GM19023 (cell line): ENCODE results near the gene JAK2.
"Not testable (repeated sequence)": the region's sequence is repeated elsewhere in the genome, so short reads cannot be mapped to it uniquely, and the experiment has no call there.

Source experiments
- ATAC-seq: cut with Tn5 transposase; IDR thresholded peaks from one replicate; pipeline ENCODE4 v1.9.1; 2021; ENCODE audit warnings: mild to moderate bottlenecking, moderate library complexity; ENCODE audit not compliant: unreplicated experiment

The JAK2 gene

DNA sequence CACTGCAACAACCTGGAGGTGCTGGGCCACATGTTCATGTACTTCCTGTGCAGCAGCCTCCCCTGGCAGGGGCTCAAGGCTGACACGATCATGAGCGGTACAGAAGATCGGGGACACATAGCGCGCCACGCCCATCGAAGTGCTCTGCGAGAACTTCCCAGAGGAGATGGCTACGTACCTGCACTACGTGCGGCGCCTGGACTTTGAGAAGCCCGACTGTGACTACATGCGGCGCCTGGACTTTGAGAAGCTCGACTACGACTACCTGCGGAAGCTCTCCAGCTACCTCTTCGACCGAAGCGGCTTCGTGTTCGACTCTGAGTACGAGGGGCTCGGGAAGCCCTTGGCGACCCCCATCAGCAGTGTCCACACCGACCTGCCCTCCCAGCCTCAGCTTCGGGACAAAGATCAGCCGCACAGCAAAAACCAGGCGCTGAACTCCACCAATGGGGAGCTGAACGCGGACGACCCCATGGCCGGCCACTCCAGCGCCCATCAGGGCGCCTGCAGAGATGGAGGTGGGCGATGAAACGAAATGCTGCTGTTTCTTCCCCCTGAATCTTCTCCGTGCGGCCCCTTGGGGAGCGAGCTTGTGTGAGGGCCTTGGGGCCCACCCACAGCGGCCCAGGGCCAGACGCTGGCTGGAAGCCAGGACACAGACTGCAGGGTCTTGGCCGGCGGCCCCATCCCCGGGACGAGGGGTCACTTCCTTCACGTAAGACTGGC lies 56.5 kb downstream of the JAK2 start:
- no peak for ATAC-seq

DNA sequence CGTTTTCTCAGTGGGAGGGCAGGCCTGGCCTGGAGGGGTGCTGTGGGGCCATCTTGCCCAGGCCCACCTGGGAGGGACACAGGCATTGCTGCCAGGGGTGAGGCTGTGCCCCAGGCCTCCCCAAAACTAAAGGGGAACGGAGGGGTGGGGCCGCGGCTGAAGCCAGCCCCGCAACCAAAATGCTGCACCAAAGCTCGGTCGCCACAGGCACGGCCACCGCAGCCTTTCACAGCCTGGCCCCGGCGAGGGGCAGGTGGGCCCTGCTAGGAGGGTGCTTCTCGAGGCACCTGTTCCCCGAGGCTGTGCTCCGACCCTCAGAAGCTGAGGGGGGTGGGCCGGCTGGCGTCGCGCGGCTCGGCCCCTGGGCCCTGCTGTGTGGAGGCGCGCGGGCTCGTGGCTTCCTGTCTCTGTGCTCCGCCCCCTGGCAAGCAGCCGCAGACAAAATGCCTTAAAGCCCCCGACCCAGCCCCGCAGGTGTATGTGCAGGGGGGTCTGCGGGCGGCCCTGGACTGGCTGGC lies 57.6 kb downstream of the JAK2 start:
- no peak for ATAC-seq

DNA sequence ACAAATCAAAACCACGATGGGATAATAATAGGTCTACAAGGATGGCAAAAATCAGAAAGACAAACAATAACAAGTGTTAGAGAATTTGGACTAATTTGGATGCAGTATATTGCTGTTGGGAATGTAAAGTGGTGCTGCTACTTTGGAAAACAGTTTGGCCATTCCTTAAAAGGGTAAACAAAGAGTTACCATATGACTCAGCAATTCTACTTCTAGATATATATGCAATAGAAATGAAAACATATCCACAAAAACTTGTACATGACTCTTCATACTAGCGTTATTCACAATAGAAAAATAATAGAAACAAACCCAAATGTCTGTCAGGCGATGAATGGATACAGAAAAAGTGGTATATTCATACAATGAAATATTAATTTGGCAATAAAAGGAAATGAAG lies 58.3 kb downstream of the JAK2 start:
- ATAC-seq: no peak

DNA sequence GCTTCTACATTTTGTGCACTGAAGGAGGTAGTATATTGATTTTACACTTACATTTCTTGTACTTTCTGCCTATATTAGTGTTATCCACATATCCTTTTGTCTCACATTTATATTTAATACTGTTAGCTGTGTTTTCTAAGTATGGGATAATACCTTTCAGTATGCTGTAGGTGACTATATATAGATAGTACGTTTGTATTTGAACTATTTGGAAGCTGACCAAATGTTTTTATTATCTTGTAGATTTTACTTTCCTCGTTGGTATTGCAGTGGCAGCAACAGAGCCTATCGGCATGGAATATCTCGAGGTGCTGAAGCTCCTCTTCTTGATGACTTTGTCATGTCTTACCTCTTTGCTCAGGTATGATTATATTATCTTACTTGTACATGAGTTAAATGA lies 59.1 kb downstream of the JAK2 start:
- ATAC-seq: no peak

DNA sequence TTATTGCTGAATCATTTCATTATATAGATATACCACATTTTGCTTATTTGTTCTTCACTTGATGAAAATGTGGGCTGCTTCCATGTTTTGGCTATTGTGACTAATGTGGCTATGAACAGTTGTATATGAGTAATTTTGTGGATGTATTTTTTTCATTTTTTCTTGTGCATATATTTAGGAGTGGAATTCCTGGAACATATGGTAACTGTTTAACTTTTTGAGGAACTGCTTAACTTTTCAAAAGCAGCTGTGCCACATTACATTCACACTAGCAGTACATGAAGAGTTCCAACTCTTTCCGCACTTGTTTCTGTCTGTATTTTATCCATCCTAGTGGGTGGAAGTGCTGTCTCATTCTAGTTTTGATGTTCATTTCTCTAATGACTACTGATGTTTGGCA lies 67.8 kb downstream of the JAK2 start:
- no peak for ATAC-seq

DNA sequence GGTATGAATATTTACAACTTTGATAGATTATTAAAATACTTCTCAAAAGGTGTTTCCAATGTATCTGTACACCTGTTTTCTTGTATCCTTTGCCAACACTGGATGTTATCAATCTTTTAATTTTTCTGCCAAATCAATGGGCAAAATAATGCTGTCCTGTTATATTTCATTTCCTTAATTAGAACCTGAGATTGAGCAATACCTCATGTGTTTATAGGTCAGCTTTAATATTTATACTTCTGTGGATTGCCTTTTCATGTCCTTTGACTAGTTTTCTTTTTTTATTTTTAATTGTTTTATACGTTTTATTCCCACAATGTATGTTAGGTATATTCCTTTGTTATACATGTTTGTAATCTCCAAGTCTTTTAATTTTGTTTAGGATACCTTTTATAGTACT lies 77.6 kb downstream of the JAK2 start:
- no peak for ATAC-seq

DNA sequence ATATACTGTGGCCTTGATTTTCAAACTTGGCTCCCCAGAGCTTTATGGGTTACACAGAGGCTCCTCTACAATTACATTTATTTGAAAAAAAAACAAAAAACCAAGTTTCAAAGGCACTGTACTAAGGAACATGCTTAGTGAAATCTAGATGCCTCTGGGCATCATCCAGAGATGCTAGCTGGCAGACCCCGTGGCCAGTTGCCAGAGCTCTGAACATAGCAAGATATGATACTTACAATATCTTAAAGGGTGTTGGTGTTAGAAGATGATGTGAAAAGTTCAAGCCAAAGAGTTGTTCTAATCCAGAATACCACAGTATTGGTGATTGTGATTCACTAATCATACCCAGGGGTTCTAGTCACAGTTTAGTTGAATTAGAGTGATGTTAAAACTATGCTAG lies 87.8 kb downstream of the JAK2 start:
- ATAC-seq: no peak

DNA sequence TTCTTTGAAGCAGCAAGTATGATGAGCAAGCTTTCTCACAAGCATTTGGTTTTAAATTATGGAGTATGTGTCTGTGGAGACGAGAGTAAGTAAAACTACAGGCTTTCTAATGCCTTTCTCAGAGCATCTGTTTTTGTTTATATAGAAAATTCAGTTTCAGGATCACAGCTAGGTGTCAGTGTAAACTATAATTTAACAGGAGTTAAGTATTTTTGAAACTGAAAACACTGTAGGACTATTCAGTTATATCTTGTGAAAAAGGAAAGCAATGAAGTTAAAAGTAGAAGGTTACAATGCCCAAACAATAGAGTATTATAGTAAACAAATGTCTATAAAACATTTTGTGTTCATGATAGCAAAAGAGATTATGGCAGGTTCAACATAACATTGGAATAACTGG lies 88.6 kb downstream of the JAK2 start:
- no peak for ATAC-seq

DNA sequence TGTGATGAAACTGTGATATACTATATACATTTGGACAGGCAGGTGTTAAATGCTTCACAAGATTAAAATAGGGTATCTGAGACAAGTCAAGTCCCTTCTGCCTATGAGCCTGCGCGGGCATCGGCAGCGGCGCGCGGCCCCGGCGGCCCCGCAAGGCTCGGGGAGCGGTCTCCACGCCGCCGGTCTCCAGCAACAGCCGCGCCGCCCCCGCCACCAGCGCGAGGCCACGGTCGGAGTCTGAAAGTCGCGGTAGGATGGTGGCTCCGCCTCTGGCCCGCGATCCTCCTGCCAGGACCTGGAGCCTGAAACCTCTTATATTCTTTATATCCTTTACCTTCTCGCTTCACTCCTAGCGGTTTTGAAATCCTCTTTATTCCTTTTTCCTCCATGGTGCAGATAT lies 100.9 kb downstream of the JAK2 start:
- ATAC-seq: no peak

DNA sequence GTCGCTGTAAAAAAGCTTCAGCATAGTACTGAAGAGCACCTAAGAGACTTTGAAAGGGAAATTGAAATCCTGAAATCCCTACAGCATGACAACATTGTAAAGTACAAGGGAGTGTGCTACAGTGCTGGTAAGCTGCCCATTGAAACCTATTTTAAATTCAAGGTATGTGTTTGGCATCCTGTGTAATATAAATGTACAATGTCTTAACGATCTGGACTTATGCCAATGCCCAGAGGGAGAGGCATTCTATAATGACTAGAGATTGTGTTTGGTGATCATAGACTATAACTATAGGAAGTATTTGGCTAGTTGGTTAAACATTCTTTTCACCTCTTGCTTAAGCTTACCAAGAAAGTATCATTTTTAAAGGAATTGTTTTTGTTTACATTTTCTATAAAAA lies 104.7 kb downstream of the JAK2 start:
- no peak for ATAC-seq

DNA sequence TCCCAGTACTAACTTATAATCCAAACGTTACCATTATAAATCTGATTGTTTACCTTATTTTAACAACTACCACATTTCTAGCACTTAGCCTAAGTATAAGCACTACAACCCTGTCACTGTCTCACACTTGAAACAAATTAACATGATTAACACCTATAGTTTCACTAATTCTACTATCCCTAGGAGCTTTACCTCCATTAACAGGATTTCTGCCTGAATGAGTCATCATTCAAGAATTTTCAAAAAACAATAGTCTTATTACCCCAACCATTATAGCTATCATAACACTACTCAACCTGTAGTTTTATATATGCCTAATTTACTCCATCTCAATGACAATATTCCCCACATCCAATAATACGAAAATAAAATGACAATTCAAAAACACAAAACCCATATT lies 110.7 kb downstream of the JAK2 start:
- ATAC-seq: no peak

DNA sequence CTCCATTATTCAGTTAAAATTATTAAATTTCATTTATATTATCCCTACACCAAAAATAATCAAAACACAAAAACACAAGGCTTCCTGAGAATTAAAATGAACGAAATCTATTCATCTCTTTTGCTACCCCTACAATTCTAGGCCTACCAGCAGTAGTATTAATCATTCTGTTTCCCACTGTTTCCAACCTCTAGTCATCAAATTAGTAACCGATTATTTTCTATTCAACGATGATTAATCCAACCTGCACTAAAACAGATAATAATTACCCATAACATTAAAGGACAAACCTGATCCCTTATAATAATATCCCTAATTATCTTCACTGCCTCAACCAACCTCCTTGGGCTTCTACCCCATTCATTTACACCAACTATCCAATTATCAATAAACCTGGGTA lies 114.4 kb downstream of the JAK2 start:
- no peak for ATAC-seq

DNA sequence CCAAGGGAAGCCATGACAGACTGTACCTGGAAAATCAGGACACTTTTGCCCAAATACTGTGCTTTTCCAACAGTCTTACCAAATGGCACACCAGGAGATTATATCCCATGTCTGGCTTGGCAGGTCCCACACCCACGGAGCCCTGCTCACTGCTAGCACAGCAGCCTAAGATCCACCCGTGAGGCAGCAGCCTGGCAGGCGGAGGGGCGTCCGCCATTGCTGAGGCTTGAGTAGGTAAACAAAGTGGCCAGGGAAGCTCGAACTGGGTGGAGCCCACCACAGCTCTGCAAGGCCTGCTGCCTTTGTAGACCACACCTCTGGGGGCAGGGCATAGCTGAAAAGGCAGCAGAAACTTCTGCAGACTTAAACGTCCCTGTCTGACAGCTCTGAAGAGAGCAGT lies 116.1 kb downstream of the JAK2 start:
- ATAC-seq: not testable (repeated sequence)

DNA sequence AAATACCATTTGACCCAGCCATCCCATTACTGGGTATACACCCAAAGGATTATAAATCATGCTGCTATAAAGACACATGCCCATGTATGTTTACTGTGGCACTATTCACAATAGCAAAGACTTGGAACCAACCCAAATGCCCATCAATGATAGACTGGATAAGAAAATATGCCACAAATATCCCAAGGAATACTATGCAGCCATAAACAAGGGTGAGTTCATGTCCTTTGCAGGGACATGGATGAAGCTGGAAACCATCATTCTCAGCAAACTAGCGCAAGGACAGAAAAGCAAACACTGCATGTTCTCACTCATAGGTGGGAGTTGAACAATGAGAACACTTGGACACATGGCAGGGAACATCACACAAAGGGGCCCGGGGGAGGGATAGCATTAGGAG lies 121.4 kb downstream of the JAK2 start:
- ATAC-seq: not testable (repeated sequence)

DNA sequence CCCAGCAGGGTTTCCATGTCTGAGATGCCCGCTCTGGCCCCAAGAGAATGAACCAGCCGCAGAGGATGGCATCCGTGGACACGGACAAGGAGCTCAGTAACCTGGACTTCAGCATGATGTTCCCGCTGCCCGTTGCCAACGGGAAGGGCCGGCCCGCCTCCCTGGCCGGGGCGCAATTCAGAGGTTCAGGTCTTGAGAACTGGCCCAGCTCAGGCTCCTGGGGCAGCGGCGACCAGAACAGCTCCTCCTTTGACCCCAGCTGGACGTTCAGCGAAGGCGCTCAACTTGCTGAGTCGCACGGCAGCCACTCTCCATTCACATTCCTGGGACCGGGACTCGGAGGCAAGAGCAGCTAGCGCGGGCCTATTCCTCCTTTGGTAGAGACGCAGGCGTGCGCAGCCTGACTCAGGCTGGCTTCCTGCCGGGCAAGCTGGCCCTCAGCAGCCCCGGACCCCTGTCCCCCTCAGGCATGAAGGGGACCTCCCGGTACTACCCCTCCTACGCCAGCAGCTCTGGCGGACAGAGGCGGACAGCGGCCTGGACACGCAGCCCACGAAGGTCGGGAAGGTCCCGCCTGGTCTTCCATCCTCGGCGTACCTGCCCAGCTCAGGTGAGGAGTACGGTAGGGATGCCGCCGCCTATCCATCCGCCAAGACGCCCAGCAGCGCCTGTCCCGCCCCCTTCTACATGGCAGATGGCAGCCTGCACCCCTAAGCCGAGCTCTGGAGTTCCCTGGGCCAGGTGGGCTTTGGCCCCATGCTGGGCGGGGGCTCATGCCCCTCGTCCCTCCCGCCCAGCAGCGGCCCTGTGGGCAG lies 126.0 kb downstream of the JAK2 start:
- ATAC-seq: no peak

DNA sequence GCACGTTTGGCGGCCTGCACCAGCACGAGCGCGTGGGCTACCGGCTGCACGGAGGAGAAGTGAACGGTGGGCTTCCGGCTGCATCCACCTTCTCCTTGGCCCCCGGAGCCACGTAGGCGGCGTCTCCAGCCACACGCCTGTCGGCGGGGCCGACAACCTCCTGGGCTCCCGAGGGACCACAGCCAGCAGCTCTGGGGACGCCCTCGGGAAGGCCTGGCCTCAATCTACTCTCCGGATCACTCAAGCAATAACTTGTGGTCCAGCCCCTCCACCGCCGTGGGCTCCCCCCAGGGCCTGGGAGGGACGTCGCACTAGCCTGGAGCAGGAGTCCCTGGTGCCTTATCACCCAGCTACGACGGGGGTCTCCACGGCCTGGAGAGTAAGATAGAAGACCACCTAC lies 126.6 kb downstream of the JAK2 start:
- ATAC-seq: no peak

DNA sequence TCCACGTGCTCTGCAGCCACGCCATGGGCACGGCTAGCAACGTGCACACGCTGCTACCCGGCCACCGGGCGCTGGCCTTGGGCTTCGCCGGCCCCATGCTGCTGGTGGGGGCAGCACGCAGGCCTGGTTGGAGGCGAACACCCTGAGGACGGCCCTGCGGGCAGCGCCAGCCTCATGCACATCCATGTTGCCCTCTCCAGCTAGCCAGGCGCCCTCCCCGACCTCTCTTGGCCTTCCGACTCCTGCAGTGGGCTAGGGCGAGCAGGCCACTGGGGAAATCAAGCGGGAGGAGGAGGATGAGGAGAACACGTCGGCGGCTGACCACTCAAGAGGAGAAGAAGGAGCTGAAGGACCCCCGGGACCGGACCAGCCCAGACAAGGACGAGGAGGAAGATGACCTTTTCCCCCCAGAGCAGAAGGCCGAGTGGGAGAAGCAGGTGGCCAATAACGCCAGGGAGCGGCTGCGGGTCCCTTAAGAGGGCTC lies 127.1 kb downstream of the JAK2 start:
- ATAC-seq: no peak

DNA sequence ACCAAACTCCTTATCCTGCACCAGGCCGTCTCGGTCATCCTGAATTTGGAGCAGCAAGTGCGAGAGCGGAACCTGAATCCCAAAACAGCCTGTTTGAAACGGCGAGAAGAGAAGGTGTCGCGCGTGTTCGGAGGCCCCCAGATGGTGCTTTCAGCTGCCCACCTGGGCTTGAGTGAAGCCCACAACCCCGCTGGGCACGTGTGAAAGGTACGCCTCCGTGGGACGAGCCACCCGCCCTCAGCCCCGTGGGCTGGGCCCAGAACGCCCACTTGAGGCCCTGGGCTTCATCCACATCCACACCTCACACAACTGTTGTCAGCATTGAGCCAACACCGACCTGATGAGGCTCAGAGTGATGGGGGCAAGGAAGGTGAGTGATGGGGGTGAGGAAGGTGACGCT lies 127.6 kb downstream of the JAK2 start:
- ATAC-seq: no peak

DNA sequence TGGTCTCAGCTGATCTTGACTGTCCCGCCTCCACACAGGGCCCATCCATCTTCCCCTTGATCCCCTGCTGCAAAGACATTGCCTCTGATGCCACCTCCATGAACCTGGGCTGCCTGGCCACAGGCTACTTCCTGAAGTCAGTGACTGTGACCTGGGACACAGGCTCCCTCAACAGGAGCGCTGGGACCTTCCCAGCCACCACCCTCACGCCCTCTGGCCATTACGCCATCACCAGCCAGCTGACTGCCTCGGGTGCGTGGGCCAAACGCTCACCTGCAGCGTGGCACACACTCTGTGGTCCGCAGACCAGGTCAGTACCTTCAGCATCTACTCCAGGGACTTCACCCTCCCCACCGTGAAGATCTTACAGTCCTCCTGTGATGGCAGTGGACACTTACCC lies 128.5 kb downstream of the JAK2 start:
- no peak for ATAC-seq

DNA sequence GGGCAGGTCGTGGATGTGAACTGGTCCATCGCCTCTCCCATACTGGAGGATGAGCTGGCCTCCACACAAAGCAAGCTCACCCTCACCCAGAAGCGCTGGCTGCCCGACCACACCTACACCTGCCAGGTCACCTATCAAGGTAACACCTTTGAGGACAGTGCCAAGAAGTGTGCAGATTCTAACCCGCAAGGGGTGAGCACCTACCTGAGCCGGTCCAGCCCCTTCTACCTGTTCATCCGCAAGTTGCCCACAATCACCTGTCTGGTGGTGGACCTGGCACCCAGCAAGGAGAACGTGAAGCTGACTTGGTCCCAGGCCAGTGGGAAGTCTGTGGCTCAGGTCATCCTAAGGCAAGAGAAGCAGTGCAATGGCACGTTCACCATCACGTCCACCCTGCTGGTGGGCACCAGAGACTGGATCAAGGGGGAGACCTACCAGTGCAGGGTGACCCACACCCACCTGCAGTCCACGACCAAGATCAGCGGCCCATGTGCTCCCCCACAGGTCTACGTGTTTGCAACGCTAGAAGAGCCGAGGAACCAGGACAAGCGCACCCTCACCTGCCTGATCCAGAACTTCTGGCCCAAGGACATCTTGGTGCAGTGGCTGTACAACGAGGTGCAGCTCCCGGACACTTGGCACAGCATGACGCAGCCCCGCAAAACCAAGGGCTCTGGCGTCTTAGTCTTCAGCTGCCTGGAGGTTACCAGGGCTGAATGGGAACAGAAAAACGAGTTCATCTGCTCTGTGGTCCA lies 129.1 kb downstream of the JAK2 start:
- no peak for ATAC-seq

DNA sequence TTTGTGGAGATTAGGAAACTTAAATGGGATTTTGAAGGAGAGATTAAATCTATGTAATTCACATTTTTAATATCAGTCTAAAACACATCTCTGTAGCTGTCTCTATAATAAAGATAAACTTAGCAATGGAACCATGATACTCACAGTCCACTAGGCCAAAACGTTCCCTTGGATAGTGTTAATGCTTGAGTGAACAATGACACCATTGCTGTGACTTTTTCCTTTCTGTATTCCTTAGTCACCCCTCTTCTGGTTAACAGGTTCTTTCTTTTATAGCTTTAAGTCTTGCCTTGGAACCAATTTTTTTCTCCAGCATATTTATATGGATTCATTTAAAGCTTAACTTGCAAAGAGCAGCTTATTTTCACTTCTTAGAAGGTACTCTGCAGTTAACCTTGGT lies 137.0 kb downstream of the JAK2 start:
- ATAC-seq: no peak
